Fibroblast of peridontal ligament (primary cell): ENCODE data around the gene NKAPL.

Experiments
- DNase-seq: peaks from one replicate; pipeline ENCODE4 v3.0.0-alpha.2; 2010; ENCODE audit errors: extremely low read depth

The NKAPL gene

DNA sequence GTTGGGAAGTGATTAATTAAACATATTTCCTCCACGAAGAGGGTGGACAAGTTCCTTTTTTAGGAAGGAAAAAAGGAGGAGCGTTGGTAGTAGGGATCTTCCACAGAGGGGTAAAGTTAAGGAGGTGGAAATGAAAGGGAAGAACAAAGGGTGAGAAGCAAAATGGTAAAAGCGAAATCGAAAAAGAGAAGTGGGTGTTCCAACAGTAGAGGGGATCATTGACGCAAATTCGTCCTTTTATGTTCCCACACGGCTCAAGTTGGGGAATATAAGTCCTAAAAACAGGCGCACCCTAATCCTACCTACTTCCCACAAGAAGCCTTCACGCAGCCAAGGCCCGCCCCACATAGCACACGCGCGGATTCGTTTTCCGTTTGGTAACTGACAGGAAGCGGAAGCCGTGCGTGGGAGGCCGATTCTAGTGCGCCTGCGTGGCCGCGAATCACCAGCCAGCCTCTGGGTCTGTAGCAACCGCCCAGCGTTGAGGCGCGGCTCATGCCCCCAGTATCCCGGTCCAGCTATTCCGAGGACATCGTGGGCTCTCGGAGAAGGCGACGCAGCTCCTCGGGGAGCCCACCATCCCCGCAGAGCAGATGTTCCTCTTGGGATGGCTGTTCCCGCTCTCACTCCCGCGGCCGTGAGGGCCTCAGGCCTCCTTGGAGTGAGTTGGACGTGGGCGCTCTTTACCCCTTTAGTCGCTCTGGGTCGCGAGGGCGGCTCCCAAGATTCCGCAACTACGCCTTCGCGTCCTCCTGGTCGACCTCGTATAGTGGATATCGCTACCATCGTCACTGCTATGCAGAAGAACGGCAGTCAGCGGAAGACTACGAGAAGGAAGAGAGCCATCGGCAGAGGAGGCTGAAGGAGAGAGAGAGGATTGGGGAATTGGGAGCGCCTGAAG is at the start of gene NKAPL:
Gene NKAPL, plus strand, starts transcription at position 421 of the 901 bp plus-strand sequence. Its CDS starts 75 bp downstream, at position 496.
- peak; percentile 72 for DNase-seq

- DNase-seq: no peak
Measured at GRCh38 chr6:28209753-28210535, 49.2 kb upstream of the NKAPL start.

- DNase-seq: peak; percentile 4
Measured at GRCh38 chr6:28211840-28212509, 47.1 kb upstream of the NKAPL start.

DNA sequence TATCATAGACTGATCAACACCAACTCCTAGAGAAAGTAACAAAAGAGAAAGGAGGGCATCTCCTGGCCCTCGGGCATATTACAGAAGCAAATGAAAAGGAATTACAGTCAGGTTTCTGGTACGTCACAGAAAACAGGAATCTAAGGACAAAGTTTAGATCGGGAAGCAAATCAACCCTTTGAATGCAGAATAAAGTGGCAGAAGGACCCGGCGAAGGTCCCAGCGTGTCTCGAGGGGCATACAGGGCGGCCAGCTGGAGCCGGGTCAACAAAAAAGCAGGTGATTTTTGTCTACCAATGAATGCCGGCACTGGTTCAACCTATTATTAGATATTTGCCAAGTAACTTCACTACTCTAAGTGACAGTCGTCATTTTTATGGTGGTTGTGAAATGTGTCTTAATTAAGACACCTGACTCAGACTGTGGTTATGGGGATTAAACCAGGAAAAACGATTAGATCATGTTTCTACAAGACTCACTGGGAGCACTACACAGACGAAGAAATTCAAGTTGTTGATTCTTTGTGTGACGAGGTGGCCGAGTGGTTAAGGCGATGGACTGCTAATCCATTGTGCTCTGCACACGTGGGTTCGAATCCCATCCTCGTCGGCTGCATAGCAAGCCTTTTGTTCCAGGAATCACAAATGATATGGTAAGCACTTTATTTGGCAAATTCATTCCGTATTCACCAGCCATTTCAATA is 46.4 kb upstream of the NKAPL start:
- DNase-seq: peak; percentile 92

- DNase-seq: no peak
Measured at GRCh38 chr6:28213213-28213523, 45.9 kb upstream of the NKAPL start.

DNA sequence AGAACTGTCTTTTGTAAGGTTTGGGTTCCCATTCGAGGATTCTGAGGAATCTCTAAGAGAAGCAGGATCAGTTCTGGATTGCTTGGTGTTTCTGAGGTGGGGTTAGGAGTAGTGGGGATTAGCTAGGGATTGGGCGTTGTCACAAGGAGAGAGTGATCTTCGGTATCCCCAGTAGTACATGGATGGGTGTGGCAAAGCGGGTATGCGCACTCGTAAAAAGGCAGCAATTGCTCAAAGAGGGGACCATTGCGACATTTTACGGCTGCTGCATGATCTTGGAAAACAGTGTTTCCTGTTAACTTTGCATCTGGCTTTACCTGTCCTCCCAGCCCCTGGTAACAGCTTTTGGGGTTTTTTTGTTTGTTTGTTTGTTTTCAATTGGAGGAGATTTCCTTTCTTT is 43.7 kb upstream of the NKAPL start:
- DNase-seq: no peak

GRCh38 chr6:28217890-28218289 is 41.2 kb upstream of the NKAPL start:
- no peak for DNase-seq

GRCh38 chr6:28218312-28219248 is 40.5 kb upstream of the NKAPL start:
- DNase-seq: peak; percentile 43

DNA sequence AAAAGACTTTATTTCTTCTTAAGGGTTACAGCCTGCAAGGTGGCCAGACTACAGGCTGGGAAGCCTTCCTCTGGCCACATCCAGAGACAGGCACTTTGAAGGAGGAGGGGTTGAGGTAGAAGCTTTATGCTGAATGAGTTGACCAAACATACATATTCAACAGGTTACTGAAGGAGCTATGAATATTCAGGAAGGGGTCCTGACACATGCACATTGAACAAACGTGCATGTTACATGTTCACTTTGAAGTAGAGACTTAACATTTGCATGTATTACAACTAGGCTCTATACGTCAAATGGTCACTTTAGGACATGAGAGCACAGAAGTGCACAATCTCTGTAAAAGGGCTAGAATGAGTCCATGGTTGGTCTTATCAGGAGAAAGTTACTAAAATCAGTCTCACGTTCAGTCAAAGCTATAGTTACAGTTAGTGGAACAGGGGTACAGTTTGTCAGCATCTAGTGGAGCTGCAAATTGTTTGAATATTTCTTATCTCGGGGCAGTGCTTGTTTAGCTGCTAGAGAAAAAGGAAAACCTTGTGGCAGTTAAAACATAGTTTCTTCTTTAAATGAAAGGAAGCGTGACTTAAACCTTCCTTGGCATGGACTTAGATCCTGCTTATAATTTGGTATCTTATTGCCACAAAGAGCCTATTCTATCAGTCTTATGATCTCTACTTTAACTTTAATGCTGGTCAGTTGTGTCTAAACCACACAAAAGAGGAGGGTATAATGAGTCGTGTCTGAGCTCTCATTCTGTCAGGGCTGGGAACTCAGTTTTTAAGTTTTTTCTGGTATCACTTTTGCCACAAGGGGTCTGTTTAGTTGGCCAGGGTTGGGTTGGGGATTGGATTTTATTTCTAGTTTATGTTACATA is 38.6 kb upstream of the NKAPL start:
- no peak for DNase-seq

GRCh38 chr6:28224131-28225055 is 34.7 kb upstream of the NKAPL start:
- DNase-seq: no peak

- peak; percentile 84 for DNase-seq
Measured at GRCh38 chr6:28225056-28225834, 33.9 kb upstream of the NKAPL start, which contains the start of gene ZSCAN9. Gene ZSCAN9 (plus strand): TSS chr6:28225275. CDS start chr6:28227085, 1,810 bp downstream.

GRCh38 chr6:28226460-28226859 is 32.6 kb upstream of the NKAPL start:
- no peak for DNase-seq

GRCh38 chr6:28232785-28233184 is 26.3 kb upstream of the NKAPL start:
- DNase-seq: no peak

DNA sequence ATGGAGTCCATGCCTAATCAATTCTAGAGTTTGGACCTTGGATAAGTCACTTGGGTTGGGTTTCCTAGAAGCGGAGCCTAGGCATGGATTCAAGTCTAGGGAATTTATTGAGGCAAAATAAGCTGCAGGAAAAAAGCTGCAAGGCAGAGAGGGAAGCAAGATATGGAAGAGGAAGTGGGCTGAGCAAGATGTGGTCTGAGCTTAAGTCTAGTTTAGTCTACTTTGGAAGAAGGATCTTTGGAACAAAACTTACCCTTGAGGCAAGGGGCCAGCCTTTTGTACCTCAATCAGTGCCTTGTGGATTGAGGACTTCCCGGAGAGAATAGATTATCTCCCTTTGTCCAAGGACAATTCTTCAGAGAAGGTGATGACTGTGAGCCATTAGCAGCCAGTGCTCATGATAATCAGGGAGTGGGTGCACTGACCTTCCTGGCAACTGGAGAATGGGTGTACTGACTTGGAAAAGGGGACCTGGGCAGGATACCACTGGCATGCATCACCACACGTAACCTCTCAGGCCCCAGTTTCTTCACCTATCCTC is 23.1 kb upstream of the NKAPL start:
- no peak for DNase-seq

GRCh38 chr6:28239636-28240035 is 19.5 kb upstream of the NKAPL start:
- DNase-seq: no peak

DNA sequence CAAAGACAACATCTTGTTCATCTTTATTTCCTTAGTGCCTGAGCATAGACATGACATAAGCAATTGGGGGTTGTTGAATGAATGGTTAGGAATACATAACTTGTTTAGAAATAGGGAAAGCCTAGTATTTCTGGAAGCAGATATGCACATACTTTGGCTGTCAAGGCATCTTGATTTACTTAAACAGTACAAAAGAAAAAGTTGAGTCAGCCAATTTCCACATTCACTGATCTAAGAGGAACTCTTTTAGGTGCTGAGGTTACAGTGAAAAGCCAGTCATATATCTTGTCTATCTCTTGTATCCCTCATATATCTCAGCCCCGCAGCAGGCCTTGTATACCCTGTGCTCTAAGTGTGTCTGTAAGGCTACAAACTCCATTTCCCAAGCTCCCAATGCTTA is 18.6 kb upstream of the NKAPL start:
- peak; percentile 26 for DNase-seq

DNA sequence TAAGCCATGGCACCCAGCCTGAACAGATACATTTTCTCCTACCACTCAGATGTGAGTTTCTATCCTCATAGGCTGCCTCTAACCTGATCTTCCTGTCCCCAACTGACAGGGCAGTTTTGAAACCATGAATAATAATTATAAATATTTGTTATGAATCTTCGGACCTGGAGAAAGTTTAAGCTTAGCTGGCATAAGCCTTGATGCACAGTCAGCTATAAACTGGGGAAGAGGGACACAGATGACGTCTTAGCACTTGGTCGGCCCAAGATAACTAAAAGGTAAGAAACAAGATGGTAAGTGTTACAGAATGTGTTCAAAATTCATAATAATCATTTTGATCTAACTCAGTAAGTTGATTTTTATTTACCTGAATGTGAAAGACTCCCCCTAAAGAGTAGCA is 15.2 kb upstream of the NKAPL start:
- no peak for DNase-seq
